Smooth muscle cell of the brain vasculature (primary cell): Measurements from ENCODE around the gene RAPGEF1.
"Not testable (repeated sequence)": the region's sequence is repeated elsewhere in the genome, so short reads cannot be mapped to it uniquely, and the experiment has no call there.

ENCODE experiments used
- DNase-seq: peaks from one replicate; pipeline ENCODE4 v3.0.0-alpha.2; 2012; ENCODE audit warnings: low read depth, low spot score

RAPGEF1 gene

DNA sequence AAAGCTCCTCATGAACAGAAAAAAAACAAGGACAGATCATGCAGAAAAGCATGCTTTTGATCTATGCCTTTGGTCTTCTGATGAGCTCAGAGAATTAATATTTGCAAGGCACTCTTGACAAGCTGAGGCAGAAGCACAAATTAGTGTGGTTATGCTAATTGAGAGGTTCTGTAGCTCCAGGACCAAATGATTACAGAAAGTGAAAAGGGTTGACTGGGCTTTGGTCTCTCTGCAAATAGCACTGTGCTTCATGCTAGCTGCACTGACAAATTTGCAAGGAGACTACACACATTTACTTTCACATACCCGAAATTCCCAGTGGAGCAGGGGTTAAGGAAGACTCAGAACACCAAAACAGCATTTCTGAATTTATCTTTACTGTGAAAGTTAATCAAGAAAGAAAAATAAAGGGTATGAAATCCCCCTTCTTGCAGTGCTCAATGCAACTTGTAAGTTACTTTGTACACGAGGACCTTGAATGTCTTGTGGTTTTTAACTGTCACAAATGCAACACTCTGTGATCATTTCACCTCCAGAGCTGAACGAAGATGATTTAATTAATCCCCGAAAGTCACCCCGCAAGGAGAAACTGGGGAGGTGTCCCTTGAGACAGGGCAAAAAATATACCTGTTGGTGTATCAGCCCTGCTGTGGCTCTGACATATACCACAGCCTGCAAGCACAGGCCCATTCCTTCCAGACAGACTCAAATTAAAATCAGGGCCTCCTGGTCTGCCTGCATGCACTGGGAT, 11.9 kb downstream of the RAPGEF1 start:
- no peak for DNase-seq

- no peak for DNase-seq
These were observed 12.6 kb downstream of the RAPGEF1 start for GRCh38 chr9:131727184-131727759.

DNA sequence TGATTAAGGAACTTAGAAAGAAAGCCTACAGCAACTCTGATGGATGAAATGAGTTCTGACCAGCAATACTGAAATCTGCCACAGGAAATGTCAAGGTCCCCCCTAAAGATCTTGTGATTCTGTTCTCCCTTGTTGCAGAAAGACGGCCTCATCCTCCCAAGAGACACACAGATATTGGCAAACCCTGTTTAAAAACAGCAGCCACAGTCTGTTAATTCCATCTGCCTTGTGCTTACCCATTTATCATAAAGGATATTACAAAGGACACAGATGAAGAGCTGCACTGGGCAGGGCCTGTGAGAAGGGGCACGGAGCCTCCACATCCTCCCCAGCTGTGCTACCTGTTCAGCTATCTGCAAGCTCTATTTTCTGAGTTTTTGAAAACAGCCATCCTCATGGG, 15.2 kb downstream of the RAPGEF1 start:
- DNase-seq: no peak

DNA sequence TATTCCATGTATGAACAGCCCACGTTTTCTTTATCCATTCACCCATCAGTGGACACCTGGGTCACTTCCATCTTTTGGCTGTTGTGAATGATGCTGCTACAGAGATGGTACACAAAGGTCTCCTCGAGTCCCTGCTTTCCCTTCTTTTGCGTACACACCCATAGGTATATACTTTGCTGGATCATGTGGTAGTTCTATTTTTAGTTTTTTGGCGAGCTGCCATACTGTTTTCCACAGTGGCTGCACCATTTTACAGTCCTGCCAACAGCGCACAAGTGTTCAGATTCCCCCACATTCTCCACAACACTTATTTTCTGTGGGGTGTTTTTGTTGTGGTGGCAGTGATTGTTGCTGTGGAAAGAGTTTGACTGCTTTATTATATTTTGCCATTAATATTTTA, 16.2 kb downstream of the RAPGEF1 start:
- no peak for DNase-seq

DNA sequence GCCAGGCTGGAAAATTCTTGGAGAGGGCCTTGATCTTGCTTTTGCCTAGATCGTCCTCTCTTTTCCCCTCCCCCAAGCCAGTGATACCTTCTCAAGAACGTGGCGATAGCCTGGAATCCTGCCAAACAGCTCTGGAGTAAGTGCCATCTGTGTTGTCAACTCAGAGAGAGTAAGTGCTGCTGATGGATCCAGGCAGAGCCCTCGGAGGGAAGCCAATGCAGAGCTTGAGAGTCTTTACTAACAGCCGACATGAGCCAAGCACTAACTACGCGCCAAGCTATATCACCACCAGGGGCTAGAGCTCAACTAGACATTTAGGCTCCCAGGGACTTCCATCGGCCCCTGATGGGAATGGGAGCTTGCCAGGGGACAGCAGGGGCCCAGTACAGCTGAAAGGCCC, 17.6 kb downstream of the RAPGEF1 start:
- DNase-seq: no peak

- DNase-seq: no peak
These were observed 18.8 kb downstream of the RAPGEF1 start for GRCh38 chr9:131721076-131721475.

DNA sequence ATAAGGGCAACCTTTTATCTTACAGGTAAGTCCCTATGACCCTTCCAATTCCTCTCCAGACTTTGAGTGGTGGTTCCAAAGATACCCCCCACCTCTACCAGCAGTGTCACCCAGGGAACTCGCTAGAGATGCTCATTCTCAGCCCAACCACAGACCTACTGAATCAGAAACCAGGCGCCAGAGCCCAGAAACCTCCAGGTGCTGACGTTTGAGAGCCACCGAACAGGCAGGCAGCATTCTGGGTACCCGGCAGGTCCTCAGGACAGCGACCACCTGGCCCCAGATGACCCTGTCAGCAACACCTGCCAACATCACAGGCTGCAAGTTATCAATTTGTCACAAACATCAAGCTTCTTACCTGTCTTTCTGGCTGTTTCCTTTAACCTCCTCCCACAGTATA, 19.5 kb downstream of the RAPGEF1 start:
- no peak for DNase-seq

DNA sequence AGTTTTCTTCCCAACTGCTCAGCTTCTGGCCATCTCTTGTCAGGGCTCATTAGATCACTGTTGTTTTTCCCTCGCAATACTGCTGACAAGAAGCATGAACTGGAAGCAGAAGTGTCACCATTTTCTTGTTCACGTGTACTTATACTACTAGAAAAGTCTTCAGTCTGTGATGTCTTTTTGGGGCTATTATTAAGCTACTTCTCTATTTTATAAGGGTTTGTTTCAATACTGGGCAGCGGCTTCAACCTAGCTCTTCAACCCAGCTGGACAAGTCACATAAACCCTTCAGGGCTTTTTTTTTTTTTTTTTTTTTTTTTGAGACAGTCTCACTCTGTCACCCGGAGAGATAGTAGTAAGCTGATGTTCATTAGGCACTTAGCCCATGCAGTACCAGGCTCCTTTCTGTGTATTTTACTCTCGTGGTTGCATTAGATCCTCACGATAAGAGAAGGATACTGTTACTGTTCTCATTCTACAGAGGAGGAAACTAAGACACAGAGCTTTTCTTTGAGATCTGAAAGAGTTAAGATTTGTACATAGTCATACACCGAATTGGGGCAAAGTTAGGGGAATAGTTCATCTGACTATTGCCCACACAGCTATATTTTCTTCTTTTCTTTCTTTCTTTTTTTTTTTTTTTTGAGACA, 20.5 kb downstream of the RAPGEF1 start:
- DNase-seq: no peak

- DNase-seq: no peak
These were observed 22.0 kb downstream of the RAPGEF1 start for GRCh38 chr9:131717719-131718460.

DNA sequence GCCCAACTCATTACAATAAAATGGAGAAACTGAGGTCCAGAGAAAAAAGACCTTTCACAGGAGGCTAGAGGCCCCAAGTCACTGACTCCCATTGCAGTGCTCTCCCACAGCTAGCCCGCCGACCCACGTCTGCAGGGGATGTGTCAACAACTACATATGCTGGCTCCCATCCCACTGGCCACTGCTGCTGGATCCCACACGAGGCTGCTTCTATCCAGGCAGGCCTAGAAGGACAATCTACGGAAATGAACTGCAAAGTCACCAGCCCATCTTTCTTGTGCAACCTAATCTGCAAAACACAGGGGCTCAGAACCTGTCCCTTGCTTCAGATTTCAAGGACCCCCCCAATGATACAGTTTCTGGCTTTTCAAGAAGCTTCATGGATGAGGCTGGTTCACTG, 24.0 kb downstream of the RAPGEF1 start:
- no peak for DNase-seq

GRCh38 chr9:131714821-131715220, 25.1 kb downstream of the RAPGEF1 start:
- DNase-seq: no peak

DNA sequence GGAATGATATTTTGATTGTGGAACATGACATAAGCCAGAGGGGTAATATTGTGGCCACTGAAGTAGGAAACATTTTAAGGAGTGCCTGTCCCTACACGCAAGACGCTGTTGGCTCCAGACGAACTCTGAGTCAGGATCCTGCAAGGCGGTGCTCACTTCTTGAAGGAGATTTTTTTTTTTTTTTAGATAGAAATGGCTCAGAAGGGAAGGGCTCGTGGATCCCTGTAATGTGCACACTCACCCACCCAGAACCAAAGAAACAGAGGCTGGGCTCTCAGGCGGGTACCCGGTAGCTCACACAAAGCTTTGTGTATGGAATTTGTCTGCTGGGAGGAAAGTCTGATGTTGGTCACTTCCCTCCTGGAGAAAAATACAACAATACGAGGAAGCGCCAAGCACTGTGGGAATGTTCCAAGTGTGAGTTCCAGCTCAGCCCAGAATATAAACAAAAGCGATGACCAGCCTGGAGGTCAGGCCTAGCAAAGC, 25.7 kb downstream of the RAPGEF1 start:
- DNase-seq: peak; percentile 49

DNA sequence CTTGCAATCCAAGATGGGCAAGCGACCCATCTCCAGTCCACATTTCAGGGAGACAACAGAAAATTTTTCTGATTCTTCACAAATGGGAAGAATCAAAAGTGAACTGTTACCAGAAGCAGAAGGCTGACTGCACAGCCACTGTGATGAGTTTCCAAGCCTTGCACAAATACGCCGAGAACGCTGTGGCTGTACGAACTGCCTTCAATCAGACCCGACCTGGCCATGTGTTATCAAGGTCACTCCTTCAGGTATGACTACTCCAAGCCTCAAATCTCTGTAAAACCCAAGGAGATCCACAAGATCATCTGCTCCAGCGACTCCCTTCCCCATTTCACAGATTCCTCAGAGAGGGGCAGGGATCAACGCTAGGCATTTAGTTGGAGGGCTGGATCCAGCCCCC, 26.9 kb downstream of the RAPGEF1 start:
- no peak for DNase-seq

GRCh38 chr9:131712151-131712716, 27.6 kb downstream of the RAPGEF1 start:
- no peak for DNase-seq

DNA sequence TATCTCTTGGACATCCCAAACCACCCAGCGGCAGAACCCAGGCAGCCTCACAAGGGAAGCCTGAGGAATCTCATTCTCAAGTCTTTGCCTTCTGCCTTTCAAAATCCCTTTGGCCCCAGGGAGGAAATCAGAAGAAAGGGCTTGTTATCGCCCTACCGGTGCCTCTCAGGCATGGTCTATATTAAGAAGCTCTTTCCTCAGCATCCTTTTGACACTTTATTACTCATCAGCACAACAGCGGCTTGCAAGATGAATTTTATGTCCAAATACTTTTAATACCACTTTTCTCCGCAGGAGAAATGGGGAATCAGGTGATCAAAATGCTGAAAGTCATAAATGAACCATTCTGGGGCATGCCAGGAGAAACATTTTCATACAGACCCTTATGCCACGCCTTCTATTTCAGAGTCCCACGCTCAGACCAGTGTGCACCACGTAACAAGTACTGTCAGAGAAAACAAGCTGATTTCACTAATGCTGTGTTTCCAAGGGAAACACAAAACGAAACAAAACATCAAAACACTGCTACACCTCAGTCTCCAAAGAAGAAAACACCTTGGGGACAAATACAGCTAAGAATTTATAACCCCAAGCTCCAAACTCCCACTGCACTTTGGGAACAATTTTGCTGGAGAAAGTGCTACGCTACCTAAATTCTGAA, 30.0 kb downstream of the RAPGEF1 start:
- no peak for DNase-seq

GRCh38 chr9:131709010-131709770, 30.7 kb downstream of the RAPGEF1 start:
- DNase-seq: not testable (repeated sequence)

- no peak for DNase-seq
These were observed 31.5 kb downstream of the RAPGEF1 start for GRCh38 chr9:131708226-131709002.

- no peak for DNase-seq
These were observed 32.1 kb downstream of the RAPGEF1 start for GRCh38 chr9:131707733-131708157.

DNA sequence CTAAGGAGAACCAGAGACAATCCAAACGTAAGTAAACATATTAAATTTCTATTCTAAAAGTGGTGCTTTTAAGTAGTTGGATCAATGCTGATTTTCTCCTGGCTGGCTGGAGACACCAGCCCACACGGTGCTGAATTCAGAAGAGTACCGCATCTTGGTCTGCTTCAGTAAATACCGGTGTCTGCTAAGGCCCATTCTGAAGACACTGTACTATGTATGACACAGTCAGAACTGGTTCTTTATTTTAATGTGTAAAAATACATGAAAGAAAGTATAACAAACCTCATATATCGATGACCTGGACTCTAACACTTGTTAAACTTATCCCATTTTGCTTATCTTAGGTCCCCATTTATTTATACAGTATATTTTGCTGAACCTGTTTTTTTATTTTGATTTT, 32.8 kb downstream of the RAPGEF1 start:
- no peak for DNase-seq

DNA sequence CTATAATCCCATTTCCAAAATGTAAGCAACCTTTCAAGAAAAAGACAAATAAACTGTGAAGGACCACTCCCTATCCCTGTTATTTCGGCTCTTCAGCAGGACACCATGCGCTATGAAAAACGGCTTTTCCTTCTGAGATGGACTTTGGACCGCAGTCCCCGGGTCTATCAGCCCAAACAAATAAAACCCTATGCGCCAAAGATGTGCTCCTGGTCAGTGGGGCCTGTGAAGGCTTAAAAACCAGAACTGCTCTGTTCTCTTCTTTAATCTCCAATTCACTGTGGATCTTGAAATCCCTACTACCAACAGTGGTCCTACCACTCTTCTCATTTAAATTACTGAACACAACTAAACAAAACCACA, 33.3 kb downstream of the RAPGEF1 start:
- DNase-seq: no peak
